GM06990 (cell line): ENCODE measurements around the gene C8A.

Source experiments
- DNase-seq: peaks from one replicate; pipeline ENCODE4 v3.0.0-alpha.2; 2011; ENCODE audit not compliant: insufficient read length; ENCODE audit errors: extremely low read depth
- H3K27me3 ChIP-seq: replicated peaks from 2 replicates; pipeline ENCODE4 v1.6.0; 2011; ENCODE audit warnings: low read length; ENCODE audit not compliant: control insufficient read depth, insufficient read depth
- H3K36me3 ChIP-seq: 2 replicates; pipeline ENCODE4 v1.5.1; 2011; ENCODE audit warnings: low read length; ENCODE audit not compliant: control insufficient read depth, insufficient read depth
- H3K4me3 ChIP-seq: replicated peaks from 2 replicates; pipeline ENCODE4 v1.5.1; 2011; ENCODE audit warnings: low read depth, mild to moderate bottlenecking, control low read depth, low read length
- CTCF ChIP-seq: IDR thresholded peaks from 2 replicates; pipeline ENCODE4 v1.5.1; 2011; ENCODE audit warnings: low read length, control low read depth, mild to moderate bottlenecking, inconsistent platforms; ENCODE audit not compliant: insufficient read depth, poor library complexity, severe bottlenecking

The C8A gene

GRCh38 chr1:56859287-56859686, 4.7 kb downstream of the C8A start:
- H3K27me3 ChIP-seq = no peaks in the 10 kb centered on the region; the same call in 1 of the 2 replicates
- no peak for TF ChIP-seq CTCF
- H3K4me3 ChIP-seq = no peak overlapping the region
- no peaks in the 10 kb centered on the region for H3K36me3 ChIP-seq
- no peak for DNase-seq

GRCh38 chr1:56863265-56863992, 8.8 kb downstream of the C8A start:
- H3K36me3 ChIP-seq = no peaks in the 10 kb centered on the region
- TF ChIP-seq CTCF = no peak
- no peak for DNase-seq
- H3K4me3 ChIP-seq = no peak overlapping the region
- no peaks in the 10 kb centered on the region; the same call in 1 of the 2 replicates for H3K27me3 ChIP-seq

GRCh38 chr1:56864430-56864829, 9.8 kb downstream of the C8A start:
- H3K27me3 ChIP-seq = no peaks in the 10 kb centered on the region; the same call in 1 of the 2 replicates
- H3K36me3 ChIP-seq = no peaks in the 10 kb centered on the region
- H3K4me3 ChIP-seq = no peak overlapping the region
- no peak for TF ChIP-seq CTCF
- no peak for DNase-seq

GRCh38 chr1:56866656-56867055, 12.1 kb downstream of the C8A start:
- Histone ChIP-seq H3K27me3 (no peaks in the 10 kb centered on the region; the same call in 1 of the 2 replicates), H3K36me3 (no peaks in the 10 kb centered on the region), H3K4me3 (no peak overlapping the region)
- no peak for TF ChIP-seq CTCF
- DNase-seq = no peak

- TF ChIP-seq CTCF = no peak
- Histone ChIP-seq H3K36me3 (no peaks in the 10 kb centered on the region), H3K27me3 (no peaks in the 10 kb centered on the region; the same call in 1 of the 2 replicates), H3K4me3 (no peak overlapping the region)
- no peak for DNase-seq
These were observed 12.9 kb downstream of the C8A start for GRCh38 chr1:56867491-56867890.
